ENCODE results near the gene SUSD6. TPM values are rescaled to one million over a fixed set of nuclear protein-coding genes. Genes with fewer than 3 reads are reported as not detected.
A peak's percentile ranks its signal among the peaks of the same experiment; 100 is the strongest.

SUSD6 gene, protein sequence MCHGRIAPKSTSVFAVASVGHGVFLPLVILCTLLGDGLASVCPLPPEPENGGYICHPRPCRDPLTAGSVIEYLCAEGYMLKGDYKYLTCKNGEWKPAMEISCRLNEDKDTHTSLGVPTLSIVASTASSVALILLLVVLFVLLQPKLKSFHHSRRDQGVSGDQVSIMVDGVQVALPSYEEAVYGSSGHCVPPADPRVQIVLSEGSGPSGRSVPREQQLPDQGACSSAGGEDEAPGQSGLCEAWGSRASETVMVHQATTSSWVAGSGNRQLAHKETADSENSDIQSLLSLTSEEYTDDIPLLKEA
- 3.9 and 5.8 TPM in 2 replicates for total RNA-seq (2014; rRNA removed; shearing (Covaris generic))

DNA sequence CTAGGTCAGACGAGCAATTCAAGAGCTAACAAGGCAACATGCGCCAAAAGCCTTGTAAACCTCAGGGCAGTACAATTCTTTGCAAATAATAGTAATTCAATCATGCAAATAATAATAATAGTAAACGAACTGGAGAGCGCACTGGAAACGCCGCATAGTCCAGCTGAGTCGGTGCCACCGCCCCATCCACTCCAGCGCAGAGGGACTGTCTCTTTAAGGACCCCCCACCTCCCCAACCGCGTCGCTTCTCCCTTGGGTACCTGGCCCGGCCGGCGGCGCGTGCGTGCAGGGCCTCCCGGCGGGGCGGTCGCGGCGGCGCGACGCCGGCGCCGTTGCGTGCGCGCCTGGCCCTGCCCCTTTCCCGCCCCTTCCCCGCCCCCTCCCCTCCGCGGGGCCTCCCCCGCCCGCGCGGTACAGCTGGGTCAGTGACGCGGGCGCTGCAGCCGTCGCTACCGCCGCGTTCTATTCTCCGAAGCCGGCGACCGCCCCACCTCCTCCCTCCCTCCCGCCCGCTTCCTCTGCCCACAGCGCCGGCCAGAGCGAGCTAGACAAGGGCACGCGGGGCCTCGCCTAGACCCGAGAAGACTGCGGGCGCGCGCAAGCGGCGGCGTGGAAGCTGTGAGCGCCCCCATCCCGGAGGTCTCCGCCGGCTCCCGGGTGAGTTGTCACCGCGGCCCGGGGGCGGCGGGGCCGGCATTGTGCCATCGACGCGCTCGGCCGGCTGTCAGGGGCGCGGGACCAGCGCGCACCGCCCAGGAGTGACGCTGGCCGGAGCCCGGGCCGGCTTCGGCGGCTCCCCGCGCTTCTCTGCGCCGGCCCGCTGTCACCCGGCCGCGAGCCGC is at the start of gene SUSD6:
SUSD6 (plus strand) TSS at position 425 of the 842 bp plus-strand sequence. CDS start 46,997 bp downstream, outside the sequence.
- DNase-seq (ENCODE audit: low read depth), result peak; percentile 85

GRCh38 chr14:69561893-69562292 is 49.5 kb upstream of the SUSD6 start:
- no peak for DNase-seq (ENCODE audit: low read depth)

DNA sequence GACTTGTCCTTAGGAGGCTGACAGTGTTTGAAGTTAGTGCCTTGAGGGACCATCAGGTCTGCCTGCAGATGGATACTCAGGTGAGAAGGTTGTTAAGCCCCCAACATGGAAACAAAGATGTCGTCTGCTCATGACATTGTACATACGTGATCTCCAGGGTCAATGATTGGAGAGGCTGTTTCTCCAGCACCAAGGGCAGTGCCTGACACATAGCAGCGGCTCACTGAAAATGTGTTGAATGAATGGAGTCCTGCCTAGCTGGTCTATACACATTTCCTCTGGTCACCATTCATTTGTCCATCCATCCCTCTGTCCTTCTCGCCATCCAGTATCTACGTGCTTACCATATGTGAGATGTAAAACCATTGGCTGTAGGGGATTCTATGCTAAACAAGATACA is 43.8 kb upstream of the SUSD6 start:
- DNase-seq (ENCODE audit: low read depth), result no peak

DNA sequence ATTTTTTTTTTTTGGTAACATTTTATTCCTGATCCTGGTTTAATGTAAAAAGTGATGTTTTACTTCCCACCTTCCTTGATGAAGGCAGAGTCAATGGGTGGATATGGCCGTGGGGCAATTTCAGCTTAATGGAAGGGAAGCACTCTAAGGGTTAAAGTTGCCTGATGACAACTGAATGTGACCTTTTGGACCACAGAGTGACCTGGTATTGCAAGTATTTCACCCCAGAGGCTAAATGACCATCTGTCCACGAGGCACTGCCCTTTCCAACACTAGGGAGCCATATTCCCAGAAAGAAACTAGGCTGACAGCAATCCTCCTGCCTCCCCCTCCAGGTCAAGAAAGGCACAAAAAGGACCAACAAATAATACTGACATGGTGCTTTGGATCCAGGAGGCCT is 41.5 kb upstream of the SUSD6 start:
- DNase-seq (ENCODE audit: low read depth), result no peak

DNA sequence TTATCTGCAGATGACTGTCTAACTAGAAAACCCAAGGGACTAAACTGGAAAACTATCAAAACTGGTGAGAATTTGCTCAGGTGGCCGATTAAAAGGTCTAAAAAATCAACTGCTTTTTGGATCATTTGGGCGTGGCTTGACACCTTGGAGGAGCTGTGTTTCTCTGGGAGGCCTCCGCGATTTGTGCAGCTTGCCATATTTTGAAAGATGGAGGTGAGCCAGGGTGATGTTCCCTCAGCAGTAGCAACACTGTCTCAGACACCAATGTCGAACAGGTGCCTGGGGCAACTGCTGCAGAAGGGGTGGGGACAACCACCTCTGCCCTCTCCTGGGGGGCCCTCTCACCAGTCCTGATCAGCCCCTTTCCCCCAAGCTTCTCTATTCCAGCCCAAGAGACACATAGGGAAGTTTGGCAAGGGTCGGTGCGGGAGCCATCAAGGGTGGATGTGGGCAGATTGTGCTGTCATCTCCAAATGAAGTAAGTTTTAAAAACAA is 40.5 kb upstream of the SUSD6 start:
- no peak for DNase-seq (ENCODE audit: low read depth)

GRCh38 chr14:69571449-69572029 is 39.9 kb upstream of the SUSD6 start:
- DNase-seq (ENCODE audit: low read depth), result no peak

GRCh38 chr14:69572030-69572840 is 39.2 kb upstream of the SUSD6 start:
- DNase-seq (ENCODE audit: low read depth), result peak; percentile 22

DNA sequence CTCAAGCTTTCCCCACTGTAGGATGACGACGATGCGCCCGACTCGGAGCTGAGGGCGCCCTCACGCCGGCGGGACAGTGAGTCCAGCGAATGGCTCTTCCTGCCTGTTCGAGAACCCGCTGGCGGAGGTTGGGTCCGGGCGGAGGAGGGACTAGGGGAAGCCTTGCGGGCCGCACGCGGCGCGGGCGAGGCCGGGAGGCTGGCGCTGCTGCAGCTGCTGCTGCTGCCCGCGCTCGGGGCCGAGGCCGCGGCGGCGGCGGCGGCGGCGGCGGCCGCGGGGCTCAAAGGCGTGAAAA is 38.6 kb upstream of the SUSD6 start:
- no peak for DNase-seq (ENCODE audit: low read depth)

DNA sequence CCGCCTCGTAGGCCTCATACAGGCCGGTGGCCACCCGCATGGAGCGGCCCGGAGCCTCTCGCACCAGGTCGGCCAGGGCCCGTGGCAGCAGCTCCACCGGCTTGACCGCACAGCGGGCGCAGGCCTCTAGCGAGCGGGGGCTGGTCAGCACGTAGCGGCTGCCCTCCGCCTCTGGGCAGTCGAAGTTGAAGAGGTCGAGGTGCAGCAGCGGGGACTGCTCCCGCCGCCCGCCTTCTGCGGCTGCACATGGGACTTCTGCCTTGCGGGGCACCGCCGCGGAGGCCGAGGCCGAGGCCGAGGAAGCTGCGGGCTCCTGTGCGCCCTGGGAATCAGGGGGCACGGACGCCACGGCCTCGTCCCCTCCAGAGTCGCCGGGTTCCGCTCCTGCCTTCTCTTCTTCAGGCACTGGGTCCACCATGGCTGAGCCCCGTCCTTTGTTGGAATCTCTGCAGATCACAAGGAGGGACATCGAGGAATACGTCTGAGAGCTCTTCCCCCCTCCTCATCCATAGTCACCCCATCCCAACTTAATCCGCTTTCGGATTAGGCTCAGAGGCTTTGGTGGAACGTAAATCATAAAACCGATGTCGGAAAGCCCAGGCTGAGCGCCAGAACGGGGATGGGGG is 38.1 kb upstream of the SUSD6 start:
- no peak for DNase-seq (ENCODE audit: low read depth)

DNA sequence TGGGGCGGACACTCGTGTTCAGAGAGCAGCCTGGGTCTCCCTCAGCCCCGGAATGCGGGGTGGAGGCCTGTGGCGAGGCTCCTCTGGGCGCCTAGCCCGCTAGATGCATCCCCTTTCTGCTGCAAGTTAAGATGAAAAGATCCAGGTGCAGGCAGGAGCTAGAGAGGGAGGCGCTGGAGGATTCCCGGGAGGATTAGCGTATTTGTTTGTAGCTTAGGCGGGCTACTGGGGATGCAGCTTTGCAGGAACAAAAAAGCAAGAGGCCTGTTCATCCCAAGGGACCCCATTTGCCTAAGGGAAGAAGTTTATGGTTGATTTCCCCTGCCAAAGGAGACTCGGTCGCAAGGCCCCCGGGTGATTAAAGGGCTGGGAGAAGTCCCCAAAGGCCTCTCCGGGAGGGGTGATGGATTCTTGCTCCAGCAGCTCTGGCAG is 37.5 kb upstream of the SUSD6 start:
- DNase-seq (ENCODE audit: low read depth), result no peak

DNA sequence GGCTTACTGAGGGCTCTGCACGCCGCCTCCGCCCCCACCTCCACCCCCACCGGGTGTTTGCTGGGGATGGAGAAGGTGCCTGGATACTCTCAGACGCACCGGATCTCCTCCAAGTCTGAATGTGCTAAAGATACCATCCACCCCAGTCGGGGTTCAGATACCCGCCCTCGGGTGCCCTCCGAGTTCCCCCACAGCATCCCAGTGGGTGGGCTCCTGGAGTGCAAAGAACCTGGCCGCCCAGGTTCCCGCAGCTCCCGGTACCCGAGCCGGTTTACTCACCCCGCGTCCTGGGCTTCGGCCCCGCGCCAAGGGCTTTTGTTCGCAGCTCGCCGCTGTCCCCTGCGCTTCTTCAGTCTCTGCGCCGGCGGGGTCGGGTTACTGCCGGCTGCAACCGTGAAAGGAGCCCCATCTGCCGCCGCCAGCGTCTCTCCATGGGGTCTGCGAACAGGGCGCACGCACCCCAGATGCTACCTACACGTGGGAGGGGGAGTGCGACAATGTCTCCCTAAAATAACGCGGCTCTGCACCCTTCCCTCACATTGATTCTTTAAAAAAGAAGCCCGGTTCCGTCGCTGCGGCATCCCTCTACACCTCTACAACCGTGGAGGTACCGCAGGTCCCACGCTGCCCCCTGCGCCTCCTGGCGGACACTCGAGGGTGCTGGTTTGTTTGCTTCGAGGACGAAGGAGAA is 37.0 kb upstream of the SUSD6 start, which contains the start of gene CCDC177:
CCDC177 (minus strand) TSS at position 609 of the 691 bp plus-strand sequence. CDS start 1,249 bp downstream, outside the sequence.
- DNase-seq (ENCODE audit: low read depth), result no peak

GRCh38 chr14:69574954-69575295 is 36.5 kb upstream of the SUSD6 start:
- no peak for DNase-seq (ENCODE audit: low read depth)

DNA sequence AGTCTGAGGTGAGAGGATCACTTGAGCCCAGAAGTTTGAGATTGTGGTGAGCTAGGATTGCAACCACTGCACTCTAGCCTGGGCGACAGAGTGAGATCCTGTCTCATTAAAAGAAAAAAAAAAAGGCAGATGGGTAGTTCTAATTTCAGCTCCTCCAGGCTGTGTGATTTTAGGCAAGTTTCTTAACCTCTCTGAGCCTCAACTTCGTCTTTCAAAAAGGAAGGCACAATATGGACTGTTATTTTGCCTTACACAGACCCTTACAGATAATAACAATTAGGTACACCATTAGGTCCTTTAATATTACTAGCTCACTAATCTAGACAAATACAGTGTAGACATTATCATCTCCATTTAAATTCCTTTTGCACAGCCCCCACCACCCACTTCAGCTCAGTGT is 31.9 kb upstream of the SUSD6 start:
- DNase-seq (ENCODE audit: low read depth), result no peak

- DNase-seq (ENCODE audit: low read depth), result peak; percentile 31
Measured at GRCh38 chr14:69580009-69580577, 31.3 kb upstream of the SUSD6 start.

GRCh38 chr14:69581316-69581935 is 30.0 kb upstream of the SUSD6 start:
- no peak for DNase-seq (ENCODE audit: low read depth)

- DNase-seq (ENCODE audit: low read depth), result no peak
Measured at GRCh38 chr14:69582212-69582611, 29.2 kb upstream of the SUSD6 start.

- DNase-seq (ENCODE audit: low read depth), result no peak
Measured at GRCh38 chr14:69582829-69583228, 28.6 kb upstream of the SUSD6 start.

GRCh38 chr14:69584389-69584788 is 27.0 kb upstream of the SUSD6 start:
- no peak for DNase-seq (ENCODE audit: low read depth)

DNA sequence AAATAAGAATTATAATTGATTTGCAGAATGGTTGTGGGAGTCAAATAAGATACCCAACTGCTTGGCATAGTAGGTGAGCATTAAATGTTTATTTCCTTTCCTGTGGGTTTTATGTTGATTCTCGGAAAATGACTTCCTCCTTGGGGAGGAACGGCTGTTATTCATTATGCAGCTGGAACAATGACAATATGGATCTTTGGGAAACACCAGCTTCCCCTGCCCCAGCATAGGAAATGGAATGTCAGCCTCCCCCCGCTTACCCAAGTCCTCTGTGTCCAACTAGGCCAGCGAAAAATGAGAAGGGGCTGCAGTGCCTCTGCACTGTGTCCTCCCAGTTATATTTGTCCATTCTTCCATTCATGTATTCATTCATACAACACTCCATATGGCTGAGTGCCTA is 25.0 kb upstream of the SUSD6 start:
- no peak for DNase-seq (ENCODE audit: low read depth)

DNA sequence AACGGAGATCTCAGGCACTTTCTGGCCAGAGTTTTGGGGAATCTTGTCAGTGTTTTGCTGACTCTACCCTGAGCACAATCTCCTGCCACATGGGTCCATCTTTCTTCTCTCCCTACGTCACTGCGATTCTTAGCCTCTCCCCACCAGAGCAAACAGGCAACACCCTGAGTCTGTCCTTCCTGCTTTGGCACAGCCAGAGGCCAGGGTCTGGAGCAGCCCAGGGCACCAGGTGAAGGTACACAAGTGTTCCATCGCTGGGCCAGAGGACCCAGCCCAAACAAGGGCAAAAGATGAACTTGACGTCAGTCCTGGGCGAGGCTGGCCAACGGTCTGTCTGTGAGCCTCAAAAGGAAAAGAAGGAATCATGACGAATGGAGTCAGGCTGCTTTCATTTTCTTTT is 24.0 kb upstream of the SUSD6 start:
- DNase-seq (ENCODE audit: low read depth), result no peak

Measured in RPMI7951 (cell line).